ENCODE results near the gene FAM193B. TPM values are rescaled to one million over a fixed set of nuclear protein-coding genes. Genes with fewer than 3 reads are reported as not detected.

FAM193B gene
- total and polyA plus RNA-seq, 4 donors: 49.0 to 139 (median 81.4) TPM

- TF ChIP-seq CTCF (IDR thresholded peaks at IDR 0.05; ENCODE audit: control extremely low read depth, extremely low read depth): no peak
- H3K9me3 ChIP-seq (ENCODE audit: control insufficient read depth in 4 of 4, insufficient read depth in 3 of 4, low read length in 3 of 4): no peaks in the 10 kb centered on the region
- ATAC-seq (ENCODE audit: insufficient read depth, low FRiP score): no peak
- H3K36me3 ChIP-seq (ENCODE audit: control insufficient read depth in 4 of 4, insufficient read depth in 4 of 4, low read length in 4 of 4): peaks cover 0 to 31% (median 14%) of the 10 kb centered on the region in 4 donors
- no peak for DNase-seq
- peaks cover 0 to 5% (median 0%) of the 10 kb centered on the region in 5 donors for H3K4me1 ChIP-seq (ENCODE audit: control insufficient read depth in 5 of 5, insufficient read depth in 5 of 5, low read length in 5 of 5)
- no peak overlapping the region for H3K9ac ChIP-seq (ENCODE audit: insufficient read depth in 1 of 2, low read length in 2 of 2)
- no peak overlapping the region for H3K27ac ChIP-seq (ENCODE audit: low read depth in 1 of 2, low read length in 1 of 2)
- WGBS, 2 donors: 35 to 72% methylated on average over 17 of the region's 17 CpGs
- no peaks in the 10 kb centered on the region for H3K27me3 ChIP-seq (ENCODE audit: control insufficient read depth in 3 of 3, insufficient read depth in 3 of 3, low read length in 2 of 3)
- H3K4me3 ChIP-seq: no peak overlapping the region
These were observed 46.7 kb downstream of the FAM193B start for GRCh38 chr5:177507596-177508220.

- WGBS, 2 donors: 79 to 80% methylated on average over 9 of the region's 9 CpGs
- H3K4me3 ChIP-seq: no peak overlapping the region
- H3K9ac ChIP-seq (ENCODE audit: insufficient read depth in 1 of 2, low read length in 2 of 2): no peak overlapping the region
- no peak for TF ChIP-seq CTCF (IDR thresholded peaks at IDR 0.05; ENCODE audit: control extremely low read depth, extremely low read depth)
- peaks cover 0 to 26% (median 10%) of the 10 kb centered on the region in 4 donors for H3K36me3 ChIP-seq (ENCODE audit: control insufficient read depth in 4 of 4, insufficient read depth in 4 of 4, low read length in 4 of 4)
- H3K4me1 ChIP-seq (ENCODE audit: control insufficient read depth in 5 of 5, insufficient read depth in 5 of 5, low read length in 5 of 5): peaks cover 0 to 5% (median 0%) of the 10 kb centered on the region in 5 donors
- H3K27me3 ChIP-seq (ENCODE audit: control insufficient read depth in 3 of 3, insufficient read depth in 3 of 3, low read length in 2 of 3): no peaks in the 10 kb centered on the region
- no peak for DNase-seq
- H3K9me3 ChIP-seq (ENCODE audit: control insufficient read depth in 4 of 4, insufficient read depth in 3 of 4, low read length in 3 of 4): no peaks in the 10 kb centered on the region
- H3K27ac ChIP-seq (ENCODE audit: low read depth in 1 of 2, low read length in 1 of 2): no peak overlapping the region
- ATAC-seq (ENCODE audit: insufficient read depth, low FRiP score): no peak
These were observed 47.2 kb downstream of the FAM193B start for GRCh38 chr5:177507165-177507564.

GRCh38 chr5:177505075-177505474 is 49.3 kb downstream of the FAM193B start:
- no peak for ATAC-seq (ENCODE audit: insufficient read depth, low FRiP score)
- no peaks in the 10 kb centered on the region for H3K9me3 ChIP-seq (ENCODE audit: control insufficient read depth in 4 of 4, insufficient read depth in 3 of 4, low read length in 3 of 4)
- TF ChIP-seq CTCF (IDR thresholded peaks at IDR 0.05; ENCODE audit: control extremely low read depth, extremely low read depth): no peak
- WGBS, 2 donors: 95 to 100% methylated on average over 4 of the region's 4 CpGs
- H3K27ac ChIP-seq (ENCODE audit: low read depth in 1 of 2, low read length in 1 of 2): no peak overlapping the region
- H3K4me3 ChIP-seq: no peak overlapping the region
- DNase-seq: no peak
- peaks cover 0 to 16% (median 0%) of the 10 kb centered on the region in 5 donors for H3K4me1 ChIP-seq (ENCODE audit: control insufficient read depth in 5 of 5, insufficient read depth in 5 of 5, low read length in 5 of 5)
- peaks cover 0 to 8% (median 0%) of the 10 kb centered on the region in 4 donors for H3K36me3 ChIP-seq (ENCODE audit: control insufficient read depth in 4 of 4, insufficient read depth in 4 of 4, low read length in 4 of 4)
- H3K27me3 ChIP-seq (ENCODE audit: control insufficient read depth in 3 of 3, insufficient read depth in 3 of 3, low read length in 2 of 3): no peaks in the 10 kb centered on the region
- H3K9ac ChIP-seq (ENCODE audit: insufficient read depth in 1 of 2, low read length in 2 of 2): no peak overlapping the region

Measured in lung (tissue), 12 donors.